Activated CD8-positive, alpha-beta memory T cell treated with anti-CD3 and anti-CD28 coated beads, Interleukin-2, amount 50 U/mL, for 4 hours (primary cell): ENCODE measurements around the gene EXOC3L1.

ENCODE experiments used
- DNase-seq: peaks from one replicate; pipeline ENCODE4 v3.0.0-alpha.2; 2020

EXOC3L1 gene

DNA sequence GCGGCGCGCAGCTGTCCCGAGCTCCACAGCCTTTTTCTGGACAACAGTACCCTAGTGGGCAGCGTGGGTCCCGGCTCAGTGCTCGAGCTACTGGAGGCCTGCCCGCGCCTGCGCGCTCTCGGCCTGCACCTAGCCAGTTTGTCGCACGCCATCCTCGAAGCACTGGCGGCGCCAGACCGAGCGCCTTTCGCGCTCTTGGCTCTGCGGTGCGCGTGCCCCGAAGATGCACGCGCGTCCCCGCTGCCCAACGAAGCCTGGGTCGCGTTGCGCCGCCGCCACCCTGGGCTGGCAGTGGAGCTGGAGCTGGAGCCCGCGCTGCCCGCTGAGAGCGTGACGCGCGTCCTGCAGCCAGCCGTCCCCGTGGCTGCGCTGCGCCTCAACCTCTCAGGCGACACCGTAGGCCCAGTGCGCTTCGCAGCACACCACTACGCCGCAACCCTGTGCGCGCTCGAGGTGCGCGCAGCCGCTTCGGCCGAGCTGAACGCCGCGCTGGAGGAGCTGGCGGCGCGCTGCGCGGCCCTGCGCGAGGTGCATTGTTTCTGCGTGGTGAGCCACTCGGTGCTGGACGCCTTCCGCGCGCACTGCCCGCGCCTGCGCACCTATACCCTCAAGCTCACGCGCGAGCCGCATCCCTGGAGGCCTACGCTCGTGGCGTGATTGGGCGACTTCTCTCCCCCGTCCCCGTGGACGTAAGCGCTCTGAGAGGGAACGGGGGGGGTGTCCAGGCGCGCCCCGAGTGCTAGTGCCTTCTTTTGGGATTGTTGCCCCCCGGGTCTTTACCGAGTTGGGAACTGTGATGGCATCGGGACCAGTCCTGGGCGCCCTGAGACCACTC, 26.6 kb downstream of the EXOC3L1 start:
- DNase-seq: no peak

DNA sequence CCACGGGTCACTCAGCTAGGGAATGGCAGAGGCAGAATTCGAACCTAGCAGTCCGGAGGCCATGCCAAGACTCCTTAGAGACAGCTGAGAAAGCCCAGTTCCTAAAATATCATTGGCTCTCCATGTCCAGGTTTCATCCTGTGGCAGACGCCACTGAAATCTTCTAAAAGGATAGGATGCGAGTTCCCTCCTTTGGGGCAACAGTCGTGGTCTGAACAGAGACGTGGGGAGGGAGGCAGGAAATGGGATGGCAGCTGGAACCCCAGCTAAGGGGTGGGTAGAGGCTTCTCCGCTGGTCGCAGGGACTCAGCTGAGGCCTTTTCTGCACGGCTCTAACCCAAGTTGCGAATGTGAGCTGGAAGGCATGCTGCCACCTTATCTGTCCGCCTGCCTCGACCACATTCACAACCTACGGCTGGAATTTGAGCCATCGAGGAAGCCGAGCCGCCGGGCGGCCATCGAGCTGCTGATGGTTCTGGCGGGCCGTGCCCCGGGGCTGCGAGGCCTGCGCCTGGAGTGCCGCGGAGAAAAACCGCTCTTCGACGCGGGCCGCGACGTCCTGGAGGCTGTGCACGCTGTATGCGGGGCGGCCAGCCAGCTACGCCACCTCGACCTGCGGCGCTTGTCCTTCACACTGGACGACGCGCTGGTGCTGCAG, 27.3 kb downstream of the EXOC3L1 start:
- no peak for DNase-seq

DNA sequence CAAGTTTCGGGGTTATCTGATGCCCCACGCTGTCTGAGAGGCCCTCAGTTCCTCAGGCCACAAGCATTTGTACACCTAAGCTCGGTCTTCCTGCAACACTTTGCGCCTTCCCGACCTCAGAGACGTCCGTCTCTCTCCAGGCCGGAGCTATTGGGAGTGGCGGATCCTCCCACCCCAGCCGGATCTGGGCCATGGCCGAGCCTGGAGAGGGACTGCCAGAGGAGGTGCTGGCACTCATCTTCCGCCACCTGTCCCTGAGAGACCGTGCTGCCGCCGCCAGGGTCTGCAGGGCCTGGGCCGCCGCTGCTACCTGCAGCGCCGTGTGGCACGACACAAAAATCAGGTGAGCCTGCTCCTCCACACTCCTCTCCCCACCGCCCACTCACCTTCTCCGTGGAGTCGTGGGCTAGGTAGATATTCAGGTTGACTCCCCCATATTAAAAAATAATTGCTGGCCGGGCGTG, 28.3 kb downstream of the EXOC3L1 start:
- no peak for DNase-seq

DNA sequence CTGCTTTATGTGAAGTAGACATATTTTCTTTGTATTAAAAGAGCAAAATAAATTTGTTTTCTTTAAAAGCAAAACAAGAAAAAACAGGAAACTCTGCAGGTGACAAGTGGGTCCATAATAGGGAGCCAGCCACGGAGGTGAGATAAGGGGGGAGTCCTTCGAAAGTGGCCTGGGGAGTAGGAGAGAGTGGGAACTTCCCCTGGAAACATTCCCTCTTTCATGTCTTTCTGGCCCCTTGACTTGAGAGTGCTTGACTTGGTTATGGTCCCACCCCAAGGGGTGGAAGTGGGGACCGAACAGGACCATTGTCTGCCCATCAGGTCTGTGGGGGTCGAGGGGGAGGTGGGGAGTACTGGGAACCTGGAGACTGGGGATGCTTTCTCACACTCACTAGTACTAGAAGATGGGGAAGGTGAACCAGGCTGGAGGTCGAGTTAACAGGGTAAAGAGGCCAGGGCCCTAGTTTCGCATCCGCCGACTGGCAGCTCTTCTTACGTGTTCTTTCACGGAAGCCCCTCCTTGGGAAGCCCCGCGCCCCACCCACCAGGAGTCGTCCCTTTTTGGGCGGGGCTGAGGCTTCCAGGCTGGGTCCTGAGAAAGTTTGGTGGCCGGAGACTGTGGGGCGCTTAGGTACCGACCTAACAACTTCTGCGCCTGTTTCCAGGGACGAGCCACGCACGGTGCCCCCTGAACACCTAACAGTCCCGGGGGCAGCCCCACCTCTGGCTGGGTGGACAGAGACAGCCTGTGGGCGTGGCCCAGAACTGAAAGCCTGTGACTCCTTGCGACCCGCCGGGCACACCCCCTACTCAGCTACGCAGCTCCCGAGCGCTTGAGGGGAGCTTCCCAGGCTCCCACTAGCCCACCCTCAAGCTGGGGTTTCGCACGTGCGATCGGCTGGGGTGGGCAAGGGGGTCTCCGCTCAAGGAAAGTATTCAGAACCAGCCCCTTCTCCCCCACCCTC, 31.0 kb downstream of the EXOC3L1 start:
- DNase-seq: peak; percentile 77

DNA sequence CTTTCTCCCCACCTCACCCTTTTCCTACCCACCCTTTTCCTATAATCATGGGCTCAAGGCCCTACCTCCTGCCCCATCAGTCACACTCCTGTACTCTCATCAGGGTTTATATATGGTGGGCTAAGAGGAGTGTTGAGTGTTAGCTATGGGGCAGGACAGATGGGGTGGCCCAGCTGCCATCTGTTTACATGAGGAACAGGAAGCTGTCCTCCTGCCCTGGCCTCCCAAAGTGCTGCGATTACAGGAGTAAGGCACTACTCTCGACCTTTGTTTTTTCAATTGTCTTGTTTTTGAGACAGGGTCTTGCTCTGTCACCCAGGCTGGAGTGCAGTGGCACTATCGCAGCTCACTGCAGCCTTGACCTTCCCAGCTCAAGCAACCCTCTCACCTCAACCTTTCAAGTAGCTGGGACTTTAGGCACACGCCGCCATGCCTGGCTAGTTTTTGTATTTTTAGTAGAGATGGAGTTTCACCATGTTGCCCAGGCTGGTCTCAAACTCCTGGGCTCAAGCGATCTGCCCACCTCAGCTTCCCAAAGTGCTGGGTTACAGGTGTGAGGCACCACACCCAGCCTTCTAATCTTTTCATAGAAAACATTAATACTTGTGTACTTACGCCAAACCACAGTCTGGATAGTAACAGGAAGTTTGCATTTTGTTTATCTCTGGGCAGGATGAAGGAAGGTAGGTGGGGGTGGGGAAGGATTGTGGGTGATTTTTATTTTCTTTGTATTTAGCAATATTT, 31.9 kb downstream of the EXOC3L1 start:
- DNase-seq: no peak

DNA sequence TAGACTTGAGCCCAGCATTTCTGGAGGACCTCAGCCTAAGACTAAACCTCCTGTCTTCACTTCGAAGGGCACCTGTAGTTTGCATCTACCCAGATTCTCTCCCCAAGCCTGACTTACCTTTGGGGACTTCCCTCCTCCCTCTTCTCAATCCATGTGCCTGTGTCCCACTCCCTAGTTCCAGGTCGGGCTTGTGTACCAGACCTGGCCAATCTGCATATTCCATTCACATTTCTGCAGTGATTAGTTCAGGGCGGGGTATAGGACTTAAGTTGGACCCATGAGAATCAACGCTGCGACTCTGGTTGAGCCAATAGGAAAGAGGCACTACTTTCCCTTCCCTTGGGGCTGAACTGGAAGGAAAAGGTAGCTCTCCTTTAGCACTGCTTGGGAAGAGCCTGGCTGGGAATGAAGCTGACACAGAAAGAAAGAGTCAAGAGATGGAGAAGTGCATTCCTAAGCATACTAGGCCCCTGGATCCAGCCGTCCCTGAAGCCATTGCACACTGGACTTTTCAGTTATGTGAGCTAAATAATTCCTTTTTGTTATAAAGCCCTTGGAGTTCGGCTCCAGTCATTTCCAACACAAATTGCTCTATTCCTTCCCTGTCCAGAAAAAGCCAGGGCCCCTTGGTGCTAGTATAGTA, 32.7 kb downstream of the EXOC3L1 start:
- no peak for DNase-seq

DNA sequence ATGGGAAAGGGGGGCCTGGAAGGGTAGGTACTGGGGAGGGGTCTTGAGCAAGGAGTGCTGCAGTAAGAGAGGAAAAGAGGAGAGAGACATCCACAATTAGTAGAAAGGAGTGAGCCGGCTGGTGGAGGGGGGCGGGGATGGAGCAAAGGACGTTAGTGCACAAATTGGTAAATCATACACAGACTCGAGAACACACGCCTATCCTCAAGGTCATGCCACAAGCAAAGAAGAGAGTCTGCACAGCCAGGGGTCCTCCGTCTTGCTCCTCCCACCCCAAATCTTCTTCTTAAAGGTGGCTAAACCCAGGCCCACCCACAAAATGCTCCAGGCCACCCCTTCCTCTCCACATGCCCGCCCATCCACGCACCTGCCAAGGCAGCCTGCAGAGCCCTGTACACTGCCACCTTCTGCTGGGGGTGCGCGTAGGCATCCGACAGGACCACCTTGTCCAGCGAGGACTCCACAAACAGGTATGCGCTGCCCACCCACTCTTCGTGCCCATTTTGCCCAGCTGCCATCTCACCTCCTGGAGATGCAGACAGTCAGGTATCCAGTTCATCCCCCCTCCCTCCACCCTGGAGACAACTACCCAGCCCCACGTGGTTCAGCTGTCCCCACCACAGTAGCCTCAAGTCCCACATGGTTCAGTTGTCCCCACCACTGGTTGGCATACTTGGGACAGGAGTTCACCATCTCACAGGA, 33.6 kb downstream of the EXOC3L1 start:
- DNase-seq: no peak

DNA sequence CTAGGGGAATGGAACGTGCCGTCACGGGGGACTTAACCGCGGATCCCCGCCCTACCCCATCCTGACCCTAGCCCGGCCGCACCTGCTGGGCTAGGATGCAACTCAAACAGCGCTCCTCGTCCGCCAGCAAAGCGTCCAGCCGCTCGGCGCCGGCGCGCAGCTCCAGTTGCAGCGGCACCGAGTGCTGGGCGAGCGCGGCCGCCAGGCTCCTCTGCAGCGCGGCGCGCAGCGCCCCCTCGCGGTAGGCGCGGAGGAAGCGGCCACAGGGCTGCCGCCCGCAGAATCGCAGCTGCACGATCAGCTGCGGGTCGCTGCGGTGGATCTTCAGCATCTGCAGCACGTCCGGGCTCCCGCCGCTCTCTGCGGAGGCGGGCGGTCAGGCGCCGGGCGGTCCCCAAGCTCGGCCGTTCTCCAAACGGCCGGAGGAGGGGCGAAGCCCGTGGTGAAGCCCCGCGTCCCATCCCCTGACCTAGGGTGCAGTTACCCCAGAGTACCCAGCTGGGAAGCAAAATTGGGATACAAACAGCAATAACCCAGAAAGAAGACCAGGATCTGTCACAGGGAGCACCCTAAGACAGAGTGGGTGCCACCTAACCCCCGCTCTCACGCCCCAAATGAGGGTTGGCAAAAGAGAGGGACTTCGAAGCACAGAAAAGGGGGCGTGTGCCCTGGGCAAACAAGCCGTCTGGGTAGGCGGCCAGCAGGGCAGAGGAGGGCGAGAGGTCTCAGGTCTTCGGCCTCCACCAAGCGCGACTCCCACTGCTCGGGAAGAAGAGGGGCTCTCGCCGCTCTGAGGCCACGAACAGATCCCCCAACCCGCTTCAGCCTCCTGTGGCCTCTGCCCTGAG, 34.4 kb downstream of the EXOC3L1 start:
- DNase-seq: peak; percentile 81

DNA sequence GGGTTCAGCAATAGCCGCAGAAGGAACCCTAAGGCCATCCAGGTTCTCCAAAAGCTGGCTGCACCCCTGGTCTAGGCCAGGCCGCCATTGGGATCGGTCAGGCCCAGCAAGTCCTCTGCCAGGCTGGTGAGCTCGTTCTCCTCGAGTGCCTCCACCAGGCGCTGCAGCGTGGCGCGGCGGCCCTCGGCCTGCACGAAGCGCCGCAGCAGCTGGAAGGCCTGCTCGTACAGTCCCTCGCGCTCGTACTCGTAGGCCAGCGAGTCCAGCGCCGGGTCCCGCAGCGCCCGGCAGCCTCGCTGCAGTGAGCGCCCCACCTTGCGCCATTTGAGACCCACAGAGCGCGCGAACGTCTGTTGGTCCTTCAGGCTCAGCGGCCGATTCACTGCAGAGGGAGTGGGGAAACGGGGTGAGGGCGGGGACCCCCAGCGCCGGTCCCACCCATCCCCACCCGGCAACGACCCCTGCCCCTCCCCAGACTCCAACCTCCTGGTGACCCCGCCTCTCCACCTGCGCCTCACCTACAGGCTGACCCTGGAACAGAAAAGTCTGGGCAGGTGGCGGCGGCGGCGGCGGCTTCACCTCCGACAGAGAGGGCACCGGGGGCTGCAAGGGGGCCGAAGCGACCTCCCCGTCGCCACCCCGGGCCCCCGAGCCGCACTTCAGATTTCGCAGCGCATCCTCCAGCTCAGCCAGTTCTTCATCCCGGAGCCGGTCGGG, 35.2 kb downstream of the EXOC3L1 start:
- DNase-seq: no peak

DNA sequence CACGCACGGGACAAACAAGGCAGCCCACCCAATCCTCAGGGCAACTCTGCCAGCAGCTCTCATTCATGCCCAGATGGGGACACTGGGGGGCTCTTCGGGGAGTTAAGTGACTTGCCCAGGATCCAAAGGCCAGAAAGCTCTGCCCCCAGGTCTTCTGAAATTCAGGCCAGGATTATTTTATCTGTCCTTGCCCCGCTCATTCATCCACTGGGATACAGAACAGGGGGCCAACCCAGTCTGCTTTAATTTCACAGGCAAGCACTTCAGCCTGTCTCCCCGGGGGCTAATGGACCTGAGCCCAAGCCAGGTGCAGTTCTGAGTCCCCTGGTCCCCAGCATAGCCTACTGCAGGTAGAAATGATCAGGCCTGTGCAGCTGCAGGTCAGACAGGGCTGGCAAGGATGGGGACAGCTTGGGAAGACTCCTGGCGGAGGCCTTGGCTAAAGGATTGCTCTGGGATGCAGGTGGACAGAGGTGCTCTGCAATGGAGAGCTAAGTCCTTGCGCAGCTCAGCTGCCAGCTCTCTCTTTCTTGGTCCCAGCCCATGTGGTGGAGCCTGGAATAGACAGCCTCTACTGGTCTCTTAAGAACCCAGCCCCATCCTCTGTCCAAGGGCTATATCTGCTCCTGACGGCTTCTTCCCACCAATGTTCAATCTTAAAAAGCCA, 38.4 kb downstream of the EXOC3L1 start:
- no peak for DNase-seq

DNA sequence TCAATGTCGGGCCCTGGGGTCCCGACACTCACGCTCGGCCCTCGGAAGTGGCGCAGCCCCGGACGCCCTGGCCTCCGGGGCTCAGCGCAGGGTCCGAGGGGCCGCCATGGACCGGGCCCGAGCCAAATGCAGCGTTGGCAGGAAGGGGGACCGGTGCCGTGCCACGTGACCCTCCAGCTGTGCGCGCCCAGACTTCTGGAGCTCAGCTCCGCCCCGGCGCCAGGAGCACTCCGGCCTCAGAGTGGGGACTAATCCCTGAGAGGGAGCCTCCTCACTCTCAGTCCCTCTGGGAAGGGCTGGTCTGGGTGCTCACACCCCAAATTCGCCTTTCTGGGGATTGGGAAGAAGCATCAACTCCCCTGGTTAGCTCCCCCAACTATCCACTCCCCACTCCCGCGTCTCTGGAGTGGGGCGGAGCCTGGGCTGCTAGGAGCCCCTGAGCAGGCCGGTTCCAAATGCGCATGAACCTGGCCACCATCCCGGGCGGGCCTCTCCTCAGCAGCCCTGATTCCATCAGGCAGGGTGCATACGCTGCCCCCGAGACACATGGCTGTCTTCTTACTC, 39.0 kb downstream of the EXOC3L1 start, which contains the start of gene B3GNT9:
Gene B3GNT9, minus strand, starts transcription at position 166 of the 564 bp plus-strand sequence. CDS start 513 bp downstream, outside the sequence.
- no peak for DNase-seq

DNA sequence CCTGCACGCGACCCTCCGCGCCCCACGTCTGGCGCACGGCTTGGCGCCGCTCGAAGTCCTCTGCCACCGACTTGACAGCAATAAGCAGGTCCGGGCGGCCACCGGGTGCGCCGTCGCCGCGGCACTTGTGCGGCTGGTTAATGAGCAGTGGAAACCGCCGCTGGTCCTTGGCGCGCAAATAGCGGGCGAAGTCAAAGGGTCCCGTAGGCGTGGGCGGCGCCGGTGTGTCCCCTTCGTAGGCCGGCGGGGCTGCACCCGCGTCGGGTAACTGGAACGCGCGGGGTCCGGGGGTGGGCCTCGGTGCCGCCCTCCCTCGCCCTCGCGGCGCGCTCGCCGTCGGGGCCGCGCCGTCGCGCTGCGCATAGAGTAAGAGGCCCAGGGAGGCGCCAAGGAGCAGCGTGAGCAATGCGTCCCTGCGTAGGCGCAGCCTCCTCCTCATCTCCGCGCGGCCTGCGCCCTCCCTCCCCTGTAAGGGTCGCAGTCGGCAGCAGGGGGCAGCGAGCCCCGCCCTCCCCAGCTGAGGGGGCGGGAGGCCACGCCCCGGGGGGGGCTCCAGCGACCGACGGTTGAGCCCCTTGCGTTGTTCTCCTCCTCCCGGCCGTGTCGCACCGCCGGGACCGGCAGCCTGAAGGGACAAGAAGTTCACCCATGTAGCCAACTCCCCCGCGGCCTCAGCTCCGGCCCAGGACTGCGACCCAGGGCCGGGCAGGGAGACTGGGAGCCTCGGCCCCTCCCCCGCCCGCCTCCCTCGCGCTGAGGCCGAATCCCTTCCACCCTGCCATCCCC, 39.7 kb downstream of the EXOC3L1 start:
- peak; percentile 61 for DNase-seq

DNA sequence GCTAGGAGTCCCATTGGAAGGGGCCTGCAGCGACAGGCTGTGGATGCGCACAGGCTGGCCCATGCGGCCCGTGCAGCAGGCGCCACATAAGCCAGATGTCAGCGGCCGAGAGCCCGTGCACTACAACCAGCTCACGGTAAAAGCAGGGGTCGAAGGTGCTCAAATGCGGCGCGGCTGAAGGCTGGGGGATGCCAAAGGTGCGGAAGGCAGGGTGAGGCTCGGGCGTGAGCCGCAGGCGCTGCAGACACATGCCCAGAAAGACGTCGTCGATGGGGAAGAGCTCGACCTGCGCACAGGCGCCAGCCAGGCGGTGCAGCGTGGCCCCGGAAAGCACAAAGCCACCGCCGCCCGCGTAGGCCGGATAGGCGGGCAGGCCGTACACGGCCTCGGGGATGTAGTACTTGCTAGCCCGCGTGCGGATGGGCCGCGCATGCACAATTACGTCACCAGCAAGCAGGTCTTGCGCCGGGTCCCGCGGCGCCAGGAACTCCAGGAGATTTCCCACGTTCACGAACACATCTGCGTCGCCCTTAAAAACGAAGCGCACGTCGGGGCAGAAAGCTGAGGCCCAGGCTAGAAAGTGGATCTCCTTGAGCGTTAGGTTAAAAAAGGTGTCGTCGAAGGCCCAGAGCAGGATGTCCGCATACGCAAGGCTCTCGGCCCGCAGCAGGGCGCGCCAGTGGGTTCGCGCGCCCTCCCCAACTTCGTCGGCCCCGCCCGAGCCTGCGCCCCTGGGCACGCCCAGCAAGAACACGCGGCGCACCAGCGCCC, 40.5 kb downstream of the EXOC3L1 start:
- DNase-seq: no peak

DNA sequence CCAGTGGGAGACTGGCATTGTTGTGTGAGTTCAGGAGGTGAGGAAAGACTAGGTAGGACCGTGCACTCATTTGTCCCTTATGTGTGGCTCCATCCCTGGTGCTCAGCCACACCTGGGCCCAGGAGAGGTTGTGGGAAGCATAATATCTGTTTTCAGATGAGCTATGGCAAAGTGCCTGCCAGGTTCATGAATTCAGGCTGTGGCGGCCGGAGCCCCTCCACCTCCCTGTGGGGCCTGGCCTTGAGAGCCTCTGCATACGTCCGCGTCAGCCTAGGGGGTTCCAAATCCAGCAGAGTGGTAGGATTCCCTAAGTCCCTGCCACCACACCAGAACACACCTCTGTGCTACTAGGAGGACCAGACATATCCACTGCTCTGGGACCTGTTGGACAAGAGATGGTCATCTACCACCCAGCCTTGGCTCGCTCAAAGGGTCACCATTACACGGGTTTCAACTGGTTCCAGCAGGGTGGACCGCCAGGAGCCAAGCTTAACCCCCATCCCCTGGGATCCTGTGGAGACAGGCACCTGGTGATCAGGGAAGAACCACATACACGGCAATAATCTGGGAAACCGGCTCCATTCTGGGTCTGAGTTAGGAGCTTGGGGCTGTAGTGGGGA, 41.2 kb downstream of the EXOC3L1 start:
- no peak for DNase-seq

DNA sequence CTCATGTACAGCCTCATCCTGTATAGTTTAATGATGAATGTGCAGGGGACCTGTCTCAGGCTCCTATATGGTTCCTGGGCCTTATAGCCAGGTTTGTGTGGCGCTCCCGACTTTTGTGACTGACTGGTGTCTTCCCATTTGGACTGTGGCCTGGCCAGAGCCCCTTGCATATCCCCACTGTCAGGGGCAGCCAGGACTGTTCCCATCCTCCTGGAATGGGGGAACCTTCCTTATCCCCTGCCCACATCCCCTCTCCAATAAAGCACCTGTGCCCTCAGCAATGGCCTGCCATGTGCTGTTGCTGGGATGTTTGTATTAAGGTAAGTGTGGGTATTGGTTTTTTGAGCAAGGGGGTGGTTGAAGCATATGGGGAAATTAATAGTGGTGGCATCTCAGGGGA, 41.7 kb downstream of the EXOC3L1 start:
- no peak for DNase-seq

DNA sequence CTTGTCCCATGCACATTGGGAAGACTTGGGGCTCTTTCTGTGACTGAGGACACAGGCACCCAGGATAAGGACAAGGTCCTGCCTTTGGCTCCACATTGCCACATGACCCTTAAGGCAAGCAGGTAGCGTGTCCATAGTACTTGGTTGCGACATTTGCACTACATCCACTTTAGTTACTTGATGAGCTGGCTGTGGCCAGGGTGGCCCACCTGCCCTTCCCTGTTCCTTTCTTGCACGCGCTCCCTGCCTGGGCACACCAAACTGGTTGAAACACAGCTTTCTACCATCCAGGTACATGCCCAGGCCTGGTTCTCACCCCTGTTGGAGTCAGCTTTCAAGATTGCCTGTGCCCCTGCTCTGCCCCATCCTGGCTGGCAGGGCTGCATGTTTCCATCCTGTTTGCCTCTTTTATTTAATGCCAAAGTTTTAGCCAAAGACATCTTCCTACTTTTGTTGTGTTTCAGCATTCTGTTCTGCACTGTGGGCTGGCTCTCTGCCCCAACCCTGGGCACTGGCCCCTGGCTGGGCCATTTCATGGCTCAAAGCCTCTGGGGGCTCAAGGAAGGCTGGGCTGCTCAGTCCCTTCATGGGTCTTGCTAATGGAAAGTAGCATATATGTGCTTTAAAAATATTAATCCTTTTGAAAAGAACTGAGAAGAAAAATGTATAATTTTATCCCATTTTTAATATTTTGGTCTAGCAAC, 42.3 kb downstream of the EXOC3L1 start:
- no peak for DNase-seq
